ENCODE data around the gene AGAP1. TPM values are rescaled to one million over a fixed set of nuclear protein-coding genes. Genes with fewer than 3 reads are reported as not detected.

Gene AGAP1
- total RNA-seq, 1 donor from 2014 or later = 39.0 TPM

- H3K36me3 Mint-ChIP-seq (ENCODE audit: low read depth) = peaks cover 2% of the 10 kb centered on the region
- H3K4me3 Mint-ChIP-seq (ENCODE audit: unreplicated experiment) = no peak overlapping the region
- TF ChIP-seq CTCF (IDR thresholded peaks at IDR 0.05) = no peak
- peaks cover 52% of the 10 kb centered on the region for H3K4me1 Mint-ChIP-seq (ENCODE audit: low read depth)
- H3K27ac Mint-ChIP-seq (ENCODE audit: unreplicated experiment) = peak overlapping the region; percentile 15
- no peaks in the 10 kb centered on the region for H3K9me3 Mint-ChIP-seq (ENCODE audit: low read depth)
- H3K27me3 Mint-ChIP-seq (ENCODE audit: low read depth) = peaks cover 7% of the 10 kb centered on the region
- DNase-seq (ENCODE audit: low spot score) = no peak
These were observed 678.6 kb downstream of the AGAP1 start for GRCh38 chr2:236172255-236173035.

GRCh38 chr2:236173036-236173728, 679.3 kb downstream of the AGAP1 start:
- TF ChIP-seq CTCF (IDR thresholded peaks at IDR 0.05) = no peak
- peaks cover 59% of the 10 kb centered on the region for H3K4me1 Mint-ChIP-seq (ENCODE audit: low read depth)
- H3K27me3 Mint-ChIP-seq (ENCODE audit: low read depth) = peaks cover 7% of the 10 kb centered on the region
- no peaks in the 10 kb centered on the region for H3K9me3 Mint-ChIP-seq (ENCODE audit: low read depth)
- H3K4me3 Mint-ChIP-seq (ENCODE audit: unreplicated experiment) = no peak overlapping the region
- peaks cover 2% of the 10 kb centered on the region for H3K36me3 Mint-ChIP-seq (ENCODE audit: low read depth)
- H3K27ac Mint-ChIP-seq (ENCODE audit: unreplicated experiment) = no peak overlapping the region
- no peak for DNase-seq (ENCODE audit: low spot score)

GRCh38 chr2:236173729-236174607, 680.1 kb downstream of the AGAP1 start:
- Mint-ChIP-seq H3K27me3 (ENCODE audit: low read depth) (peaks cover 5% of the 10 kb centered on the region), H3K9me3 (ENCODE audit: low read depth) (no peaks in the 10 kb centered on the region), H3K4me1 (ENCODE audit: low read depth) (peaks cover 64% of the 10 kb centered on the region), H3K4me3 (ENCODE audit: unreplicated experiment) (no peak overlapping the region), H3K27ac (ENCODE audit: unreplicated experiment) (peak overlapping the region; percentile 91), H3K36me3 (ENCODE audit: low read depth) (peaks cover 2% of the 10 kb centered on the region)
- no peak for DNase-seq (ENCODE audit: low spot score)
- TF ChIP-seq CTCF (IDR thresholded peaks at IDR 0.05) = no peak

- no peaks in the 10 kb centered on the region for H3K27me3 Mint-ChIP-seq (ENCODE audit: low read depth)
- no peaks in the 10 kb centered on the region for H3K9me3 Mint-ChIP-seq (ENCODE audit: low read depth)
- H3K27ac Mint-ChIP-seq (ENCODE audit: unreplicated experiment) = peak overlapping the region; percentile 91
- no peaks in the 10 kb centered on the region for H3K36me3 Mint-ChIP-seq (ENCODE audit: low read depth)
- TF ChIP-seq CTCF (IDR thresholded peaks at IDR 0.05) = no peak
- peaks cover 69% of the 10 kb centered on the region for H3K4me1 Mint-ChIP-seq (ENCODE audit: low read depth)
- H3K4me3 Mint-ChIP-seq (ENCODE audit: unreplicated experiment) = no peak overlapping the region
- DNase-seq (ENCODE audit: low spot score) = no peak
These were observed 681.8 kb downstream of the AGAP1 start for GRCh38 chr2:236175548-236176150.
